CD4-positive, alpha-beta T cell treated with Interleukin-1 beta for 1 hour (primary cell): ENCODE data around the gene PLCB1.
"Not testable (repeated sequence)": the region's sequence is repeated elsewhere in the genome, so short reads cannot be mapped to it uniquely, and the experiment has no call there.

Experiments
- DNase-seq, 2 donors: peaks; one replicate each; pipeline ENCODE4 v3.0.0-alpha.2; 2020 to 2022

Gene PLCB1

DNA sequence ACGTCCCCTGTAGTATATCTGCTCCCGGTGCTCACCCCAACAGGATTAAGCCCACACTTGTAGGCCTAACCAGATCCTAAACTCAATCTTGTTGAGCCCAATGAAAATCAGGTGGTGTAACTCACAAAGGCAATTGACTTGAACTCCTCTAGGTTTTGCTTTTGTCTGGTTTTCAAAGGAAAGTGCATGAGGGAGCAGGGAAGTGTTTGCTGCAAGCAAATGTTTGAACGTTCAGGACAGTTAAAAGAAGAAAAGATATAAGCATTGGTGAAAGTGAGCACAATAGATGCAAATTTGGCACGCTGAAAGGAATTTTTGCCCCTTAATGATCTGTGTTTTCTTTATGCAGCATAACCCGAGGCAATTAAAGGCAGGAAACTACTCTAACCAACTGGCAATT is 212.6 kb downstream of the PLCB1 start:
- no peak for DNase-seq

DNA sequence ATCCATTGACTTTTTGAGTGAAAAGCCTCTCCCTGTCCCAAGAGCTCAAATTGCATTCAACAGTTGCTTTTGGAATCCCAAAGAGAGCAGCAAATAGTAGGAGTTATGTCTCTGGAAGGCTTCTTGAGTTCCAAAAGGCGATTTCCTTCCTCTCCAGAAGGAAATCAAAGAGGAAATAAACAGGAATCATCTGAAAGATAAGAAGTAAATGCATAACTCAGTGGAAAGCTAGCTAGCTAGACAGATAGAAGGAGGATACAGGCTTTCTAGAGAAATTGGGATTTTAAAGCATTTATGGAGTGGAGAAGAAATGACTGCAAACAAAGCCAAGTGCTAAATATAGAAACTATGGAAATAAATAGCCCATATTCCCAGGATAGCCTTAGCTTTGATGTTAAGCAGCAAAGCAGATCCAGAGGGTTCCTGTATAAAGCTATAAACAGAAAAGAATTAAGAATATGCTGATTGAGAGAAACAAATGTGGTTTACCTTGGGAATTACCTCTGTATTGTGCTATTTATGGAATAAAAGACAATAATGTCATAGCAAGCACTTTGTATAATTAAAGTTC is 214.7 kb downstream of the PLCB1 start:
- DNase-seq: no peak

GRCh38 chr20:8350225-8350624 is 218.2 kb downstream of the PLCB1 start:
- not testable (repeated sequence) for DNase-seq

- DNase-seq: no peak
Observed at GRCh38 chr20:8352486-8352885, 220.4 kb downstream of the PLCB1 start.

GRCh38 chr20:8353512-8353911 is 221.4 kb downstream of the PLCB1 start:
- DNase-seq: no peak

- no peak for DNase-seq
Observed at GRCh38 chr20:8355453-8355852, 223.4 kb downstream of the PLCB1 start.

- DNase-seq: no peak
Observed at GRCh38 chr20:8356806-8357205, 224.7 kb downstream of the PLCB1 start.

- DNase-seq: no peak
Observed at GRCh38 chr20:8357703-8358102, 225.6 kb downstream of the PLCB1 start.

GRCh38 chr20:8360035-8360434 is 228.0 kb downstream of the PLCB1 start:
- no peak for DNase-seq

DNA sequence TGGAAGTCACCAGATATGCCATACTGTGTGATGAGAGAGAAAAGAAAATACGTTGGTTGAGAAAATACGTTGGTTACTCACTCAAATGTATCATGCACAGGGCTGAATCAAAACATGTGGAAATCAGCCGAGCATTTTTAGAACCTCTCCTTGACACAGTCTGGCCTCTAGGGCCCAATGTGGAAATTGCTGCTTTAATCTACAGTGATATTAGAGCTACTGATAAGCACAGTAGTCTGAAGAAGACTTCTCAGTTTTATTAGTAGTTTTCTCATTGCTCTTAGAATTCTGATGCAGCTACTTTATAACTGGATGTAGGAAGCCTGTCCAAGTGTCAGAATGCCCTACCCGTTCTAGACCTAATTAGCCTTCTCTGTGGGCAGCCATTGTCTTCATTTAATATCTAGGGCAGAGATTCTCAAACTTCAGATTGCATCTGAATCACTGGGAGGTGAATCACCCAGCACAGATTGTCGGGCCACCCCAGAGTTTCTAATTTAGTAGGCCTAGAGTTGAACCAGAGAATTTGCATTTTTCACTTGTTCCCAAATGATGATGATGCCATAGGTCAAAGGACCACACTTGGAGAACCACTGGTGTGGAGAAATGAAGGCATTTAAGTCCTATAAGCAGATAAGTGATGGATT is 229.1 kb downstream of the PLCB1 start:
- DNase-seq: no peak

GRCh38 chr20:8361779-8362178 is 229.7 kb downstream of the PLCB1 start:
- no peak for DNase-seq

- DNase-seq: no peak
Observed at GRCh38 chr20:8362457-8362856, 230.4 kb downstream of the PLCB1 start.

DNA sequence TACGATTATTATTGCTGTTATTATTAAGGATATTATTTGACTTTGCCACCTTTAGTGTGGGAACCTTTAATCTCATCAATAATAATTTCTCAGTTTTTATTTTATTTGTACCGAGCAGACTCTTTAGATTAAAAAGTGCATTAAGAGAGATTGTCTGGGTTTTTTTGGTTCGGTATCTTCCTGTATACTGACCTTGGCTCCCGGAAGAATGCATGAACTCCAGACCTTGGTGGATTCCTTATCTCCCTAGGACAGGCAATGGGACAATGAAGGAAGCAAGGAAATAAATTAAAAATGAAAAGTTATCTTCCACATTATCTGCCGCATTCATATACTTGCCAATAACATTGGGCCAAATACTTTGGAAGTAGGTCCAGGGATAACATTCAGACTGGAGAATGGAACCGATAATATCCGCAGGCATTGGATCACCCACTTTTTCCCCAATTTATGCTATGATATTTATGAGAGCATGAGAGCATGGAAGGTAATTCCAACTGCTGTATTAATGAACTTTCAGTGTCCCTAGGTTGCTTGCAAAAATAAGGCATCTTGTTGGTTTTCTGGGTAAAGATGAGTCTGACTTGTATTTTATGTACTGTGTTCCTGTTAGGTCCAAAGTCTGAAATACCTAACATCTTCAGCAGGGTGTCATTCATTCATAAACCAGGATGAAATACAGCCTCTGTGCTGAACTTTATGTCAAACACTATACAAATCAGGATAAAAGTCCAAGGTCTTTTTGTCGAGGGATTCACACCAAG is 232.1 kb downstream of the PLCB1 start:
- no peak for DNase-seq

DNA sequence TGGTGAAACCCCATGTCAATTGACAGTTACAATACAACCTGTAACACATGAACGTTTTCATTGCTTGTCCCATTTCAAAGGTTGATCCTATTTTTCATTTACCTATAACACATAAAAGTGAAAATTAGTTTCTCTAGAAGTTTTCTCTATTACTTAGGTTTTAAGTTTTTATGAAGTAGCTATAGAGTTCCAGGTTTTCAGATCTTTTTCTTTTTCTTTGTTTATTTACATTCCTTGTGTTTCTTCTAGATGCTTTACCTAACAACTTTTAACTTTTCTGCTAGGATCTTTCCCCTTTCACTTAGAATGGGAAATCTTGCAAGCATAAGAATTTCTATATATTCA is 232.6 kb downstream of the PLCB1 start:
- no peak for DNase-seq

DNA sequence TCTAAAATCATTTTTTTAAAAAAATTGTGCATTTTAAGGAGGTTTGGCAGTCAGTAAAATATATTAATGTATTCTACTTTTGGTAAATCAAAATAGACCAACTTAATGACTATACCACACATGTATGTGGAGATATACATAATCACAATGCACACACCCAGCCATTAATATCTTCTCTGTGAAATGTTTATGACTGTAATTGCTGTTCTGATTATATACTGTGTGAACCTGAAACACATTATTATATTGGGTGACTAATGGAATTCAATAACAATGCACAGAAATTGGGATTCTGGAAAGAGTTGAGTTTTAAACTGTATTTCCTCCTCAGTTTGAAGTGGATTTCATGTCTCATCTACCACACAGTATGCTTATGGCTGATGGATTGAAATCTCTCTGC is 233.6 kb downstream of the PLCB1 start:
- DNase-seq: no peak

- no peak for DNase-seq
Observed at GRCh38 chr20:8366303-8366923, 234.3 kb downstream of the PLCB1 start.

DNA sequence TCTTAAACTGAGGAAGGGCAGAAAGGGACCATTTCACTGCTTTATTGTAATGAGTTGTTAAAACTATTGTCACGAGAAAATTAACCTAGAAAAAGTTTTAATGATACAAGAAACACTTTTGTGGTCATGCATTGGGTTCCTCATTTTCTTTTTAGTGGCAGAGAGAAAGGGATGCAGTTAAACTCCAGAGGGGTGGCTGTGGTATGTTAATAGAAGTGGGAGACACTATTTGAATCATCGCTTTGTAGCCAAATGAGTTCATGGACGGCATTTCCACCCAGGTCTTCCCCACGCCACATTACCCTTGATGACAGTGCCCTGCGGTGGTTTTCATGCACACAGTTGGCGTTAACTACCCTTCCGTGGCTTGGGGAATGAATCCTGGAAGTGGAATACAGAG is 235.6 kb downstream of the PLCB1 start:
- no peak for DNase-seq

DNA sequence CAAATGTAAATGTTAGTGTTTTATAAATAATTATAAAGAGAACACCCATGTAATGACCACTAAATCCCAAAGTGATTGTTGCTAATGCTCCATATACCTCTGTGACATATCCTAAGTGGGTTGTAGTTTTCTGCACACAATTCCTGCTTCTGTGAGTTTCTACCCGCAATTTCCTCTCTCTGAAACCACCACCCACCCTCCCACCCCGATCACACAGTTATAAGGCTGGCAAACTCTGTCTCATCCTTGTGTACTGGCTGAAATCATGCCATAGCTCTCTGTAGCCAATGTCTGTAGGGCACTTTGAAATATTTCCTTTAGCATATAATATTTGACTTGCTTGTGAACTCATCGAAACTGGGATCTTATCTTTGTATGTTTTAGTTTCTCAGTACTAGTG is 236.6 kb downstream of the PLCB1 start:
- DNase-seq: no peak

DNA sequence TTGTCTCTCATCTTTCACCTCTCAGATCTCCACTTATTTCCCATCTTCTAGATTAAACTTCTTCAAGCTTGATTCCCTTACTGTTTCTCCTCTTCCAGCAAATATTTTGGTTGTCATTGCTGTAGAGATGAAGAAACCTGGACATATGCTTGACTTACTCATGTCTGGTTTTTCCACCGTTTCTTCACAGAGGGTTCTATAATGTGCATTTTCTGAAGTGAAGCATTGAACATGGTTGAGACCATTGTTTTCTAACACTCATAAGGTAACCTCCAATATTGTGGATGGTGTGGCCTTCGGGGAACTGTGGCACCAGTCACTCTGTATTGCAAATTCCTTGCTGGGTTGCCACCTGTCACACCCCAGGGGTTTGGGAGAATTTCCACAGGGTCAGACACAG is 237.2 kb downstream of the PLCB1 start:
- DNase-seq: no peak

DNA sequence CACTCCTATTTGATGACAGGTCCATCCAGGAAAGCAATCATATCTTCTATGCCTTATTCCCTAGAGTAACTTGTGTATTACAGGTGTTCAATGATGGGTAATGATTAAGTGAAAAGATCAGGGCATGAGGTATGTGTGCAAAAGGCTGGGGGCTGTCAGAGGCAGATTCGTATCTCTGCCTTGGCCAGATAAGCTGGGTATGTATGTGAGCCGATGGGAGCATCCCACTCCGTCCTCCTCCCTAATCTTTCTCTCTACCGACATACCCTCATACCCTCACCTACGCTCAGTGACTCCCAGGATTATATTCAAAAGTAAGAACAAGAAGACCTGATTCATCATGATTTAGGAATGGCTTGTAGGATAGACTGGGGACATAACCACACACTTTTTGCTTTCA is 238.7 kb downstream of the PLCB1 start:
- no peak for DNase-seq

DNA sequence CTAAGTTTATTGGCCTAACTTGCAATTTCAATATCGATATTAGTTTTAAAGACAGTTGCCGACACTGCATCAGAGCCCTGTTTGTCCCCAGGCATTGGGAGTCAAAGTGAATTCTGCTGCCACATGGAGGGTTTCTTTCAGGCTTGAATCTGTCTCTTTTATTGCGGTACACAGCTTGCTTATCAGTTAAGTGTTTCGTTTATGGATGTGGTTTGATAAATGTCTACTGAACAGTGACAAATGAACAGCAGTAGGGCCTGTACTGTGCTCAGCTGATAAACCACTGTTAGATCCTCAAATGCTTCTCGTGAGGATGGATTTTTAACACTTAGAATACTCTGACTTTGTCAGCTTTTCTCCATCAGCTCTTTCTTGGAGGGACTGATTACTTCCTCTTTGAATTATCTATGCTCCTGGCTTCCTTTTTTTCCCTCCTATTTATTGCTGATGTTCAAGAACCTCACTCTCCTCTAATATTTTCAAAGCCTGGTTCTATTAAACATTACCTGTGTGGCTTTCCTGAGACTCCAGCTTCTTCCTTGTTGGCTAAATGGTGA is 240.8 kb downstream of the PLCB1 start:
- DNase-seq: no peak

GRCh38 chr20:8373579-8373978 is 241.5 kb downstream of the PLCB1 start:
- no peak for DNase-seq

DNA sequence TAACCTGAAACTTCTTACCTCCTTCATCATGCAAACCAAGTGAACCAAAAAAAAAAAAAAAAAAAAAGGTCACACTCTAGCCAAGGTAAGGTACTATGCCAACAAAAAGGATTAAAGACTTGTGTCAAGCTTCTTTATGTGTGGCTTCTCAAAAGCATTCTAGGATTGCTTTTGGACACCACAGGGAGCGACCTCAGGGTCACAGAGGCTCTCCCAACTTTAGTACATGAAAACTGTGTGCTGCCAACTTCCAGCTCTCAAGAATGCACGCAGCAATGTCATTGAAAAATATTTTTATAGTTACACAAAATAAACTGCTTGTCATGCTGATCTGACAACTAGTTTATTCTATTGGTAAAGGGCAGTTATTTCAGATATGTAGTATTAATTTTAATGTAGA is 243.8 kb downstream of the PLCB1 start:
- no peak for DNase-seq

DNA sequence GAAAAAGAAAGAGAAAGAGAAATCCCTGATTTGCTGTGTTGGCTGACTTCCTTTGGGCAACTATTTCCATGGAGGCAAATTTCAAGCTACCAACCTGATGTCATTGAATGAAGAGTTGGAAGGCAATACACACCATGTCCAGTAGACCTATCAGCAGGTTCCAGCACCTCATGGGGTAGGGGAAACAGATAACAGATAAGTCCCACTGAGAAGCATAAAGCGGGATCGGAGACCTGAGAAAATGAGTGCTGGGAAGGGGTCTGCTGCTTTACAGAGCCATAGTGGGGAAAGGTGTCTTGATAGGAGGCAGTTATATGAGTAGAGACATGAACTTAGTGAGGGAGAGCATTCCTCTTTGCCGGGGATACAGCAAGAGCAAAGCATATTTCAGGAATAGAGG is 244.9 kb downstream of the PLCB1 start:
- DNase-seq: no peak
